HL-60 (cell line): ENCODE results near the gene SIGLEC7.

Experiments
- DNase-seq, 2 experiments: peaks; one replicate each; pipeline ENCODE4 v3.0.0-alpha.2; 2010 to 2020; ENCODE audit warnings: low read depth in 1 of 2, low spot score in 1 of 2
- H3K27ac ChIP-seq: fragments of 250-450 bp; sonication (Bioruptor Pico); replicated peaks from 2 replicates; pipeline ENCODE4 v1.5.1; 2020; ENCODE audit warnings: mild to moderate bottlenecking, moderate library complexity
- H3K27me3 ChIP-seq: fragments of 250-450 bp; sonication (Bioruptor Pico); 2 replicates; pipeline ENCODE4 v1.5.1; 2021; ENCODE audit warnings: mild to moderate bottlenecking, moderate library complexity; ENCODE audit not compliant: insufficient read depth, poor library complexity, severe bottlenecking
- H3K4me3 ChIP-seq: replicated peaks from 2 replicates; pipeline ENCODE4 v1.5.1; 2011; ENCODE audit warnings: mild to moderate bottlenecking, control low read depth, low read length; ENCODE audit not compliant: insufficient read depth
- GABPA ChIP-seq: IDR thresholded peaks from 2 replicates; pipeline ENCODE4 v1.6.1; 2012; ENCODE audit warnings: low read depth
- POLR2AphosphoS5 ChIP-seq: IDR thresholded peaks from 2 replicates; pipeline ENCODE4 v1.6.1; 2012; ENCODE audit warnings: low read depth
- SPI1 ChIP-seq: IDR thresholded peaks from 2 replicates; pipeline ENCODE4 v1.6.1; 2012; ENCODE audit warnings: low read depth, mild to moderate bottlenecking, borderline replicate concordance
- TF ChIP-seq, protein P1 (sequence below): IDR thresholded peaks from one replicate; pipeline ENCODE4 v1.5.1; 2011; ENCODE audit warnings: low read length, control low read depth, inconsistent platforms; ENCODE audit not compliant: insufficient read depth
- TF ChIP-seq, protein P2 (sequence below): IDR thresholded peaks from 2 replicates; pipeline ENCODE4 v1.6.1; 2012; ENCODE audit warnings: low read depth; ENCODE audit not compliant: insufficient replicate concordance

Gene SIGLEC7

GRCh38 chr19:51101171-51101865 lies 40.8 kb upstream of the SIGLEC7 start:
- no peaks in the 10 kb centered on the region for H3K27me3 ChIP-seq
- H3K4me3 ChIP-seq = no peak overlapping the region
- H3K27ac ChIP-seq = no peak overlapping the region
- DNase-seq = no peak
- TF ChIP-seq, protein P1, sequence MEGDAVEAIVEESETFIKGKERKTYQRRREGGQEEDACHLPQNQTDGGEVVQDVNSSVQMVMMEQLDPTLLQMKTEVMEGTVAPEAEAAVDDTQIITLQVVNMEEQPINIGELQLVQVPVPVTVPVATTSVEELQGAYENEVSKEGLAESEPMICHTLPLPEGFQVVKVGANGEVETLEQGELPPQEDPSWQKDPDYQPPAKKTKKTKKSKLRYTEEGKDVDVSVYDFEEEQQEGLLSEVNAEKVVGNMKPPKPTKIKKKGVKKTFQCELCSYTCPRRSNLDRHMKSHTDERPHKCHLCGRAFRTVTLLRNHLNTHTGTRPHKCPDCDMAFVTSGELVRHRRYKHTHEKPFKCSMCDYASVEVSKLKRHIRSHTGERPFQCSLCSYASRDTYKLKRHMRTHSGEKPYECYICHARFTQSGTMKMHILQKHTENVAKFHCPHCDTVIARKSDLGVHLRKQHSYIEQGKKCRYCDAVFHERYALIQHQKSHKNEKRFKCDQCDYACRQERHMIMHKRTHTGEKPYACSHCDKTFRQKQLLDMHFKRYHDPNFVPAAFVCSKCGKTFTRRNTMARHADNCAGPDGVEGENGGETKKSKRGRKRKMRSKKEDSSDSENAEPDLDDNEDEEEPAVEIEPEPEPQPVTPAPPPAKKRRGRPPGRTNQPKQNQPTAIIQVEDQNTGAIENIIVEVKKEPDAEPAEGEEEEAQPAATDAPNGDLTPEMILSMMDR = no peak
- TF ChIP-seq, protein P2, sequence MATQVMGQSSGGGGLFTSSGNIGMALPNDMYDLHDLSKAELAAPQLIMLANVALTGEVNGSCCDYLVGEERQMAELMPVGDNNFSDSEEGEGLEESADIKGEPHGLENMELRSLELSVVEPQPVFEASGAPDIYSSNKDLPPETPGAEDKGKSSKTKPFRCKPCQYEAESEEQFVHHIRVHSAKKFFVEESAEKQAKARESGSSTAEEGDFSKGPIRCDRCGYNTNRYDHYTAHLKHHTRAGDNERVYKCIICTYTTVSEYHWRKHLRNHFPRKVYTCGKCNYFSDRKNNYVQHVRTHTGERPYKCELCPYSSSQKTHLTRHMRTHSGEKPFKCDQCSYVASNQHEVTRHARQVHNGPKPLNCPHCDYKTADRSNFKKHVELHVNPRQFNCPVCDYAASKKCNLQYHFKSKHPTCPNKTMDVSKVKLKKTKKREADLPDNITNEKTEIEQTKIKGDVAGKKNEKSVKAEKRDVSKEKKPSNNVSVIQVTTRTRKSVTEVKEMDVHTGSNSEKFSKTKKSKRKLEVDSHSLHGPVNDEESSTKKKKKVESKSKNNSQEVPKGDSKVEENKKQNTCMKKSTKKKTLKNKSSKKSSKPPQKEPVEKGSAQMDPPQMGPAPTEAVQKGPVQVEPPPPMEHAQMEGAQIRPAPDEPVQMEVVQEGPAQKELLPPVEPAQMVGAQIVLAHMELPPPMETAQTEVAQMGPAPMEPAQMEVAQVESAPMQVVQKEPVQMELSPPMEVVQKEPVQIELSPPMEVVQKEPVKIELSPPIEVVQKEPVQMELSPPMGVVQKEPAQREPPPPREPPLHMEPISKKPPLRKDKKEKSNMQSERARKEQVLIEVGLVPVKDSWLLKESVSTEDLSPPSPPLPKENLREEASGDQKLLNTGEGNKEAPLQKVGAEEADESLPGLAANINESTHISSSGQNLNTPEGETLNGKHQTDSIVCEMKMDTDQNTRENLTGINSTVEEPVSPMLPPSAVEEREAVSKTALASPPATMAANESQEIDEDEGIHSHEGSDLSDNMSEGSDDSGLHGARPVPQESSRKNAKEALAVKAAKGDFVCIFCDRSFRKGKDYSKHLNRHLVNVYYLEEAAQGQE = no peak
- TF ChIP-seq POLR2AphosphoS5 (no peak), SPI1 (no peak), GABPA (no peak)

DNA sequence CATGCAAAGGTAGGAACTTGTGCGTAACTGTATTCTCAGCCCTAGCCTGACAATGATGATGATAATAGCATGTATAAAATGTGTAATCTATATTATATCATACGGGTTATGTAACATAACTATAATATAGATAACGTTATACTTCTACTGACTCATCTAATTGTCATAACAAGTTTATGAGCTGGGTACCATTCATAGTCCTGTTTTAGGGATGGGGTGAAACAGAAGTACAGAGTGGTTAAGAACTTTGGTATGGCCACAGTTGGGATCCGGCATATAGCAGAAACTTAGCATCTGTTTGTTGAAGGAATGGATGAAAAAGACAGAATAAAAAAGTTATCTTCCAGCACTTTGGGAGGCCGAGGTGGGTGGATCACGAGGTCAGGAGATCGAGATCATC lies 39.1 kb upstream of the SIGLEC7 start:
- no peaks in the 10 kb centered on the region for H3K27me3 ChIP-seq
- no peak overlapping the region for H3K4me3 ChIP-seq
- TF ChIP-seq, protein P1 = no peak
- TF ChIP-seq POLR2AphosphoS5 (no peak), GABPA (no peak), SPI1 (no peak)
- TF ChIP-seq, protein P2 = no peak
- no peak for DNase-seq
- no peak overlapping the region for H3K27ac ChIP-seq

DNA sequence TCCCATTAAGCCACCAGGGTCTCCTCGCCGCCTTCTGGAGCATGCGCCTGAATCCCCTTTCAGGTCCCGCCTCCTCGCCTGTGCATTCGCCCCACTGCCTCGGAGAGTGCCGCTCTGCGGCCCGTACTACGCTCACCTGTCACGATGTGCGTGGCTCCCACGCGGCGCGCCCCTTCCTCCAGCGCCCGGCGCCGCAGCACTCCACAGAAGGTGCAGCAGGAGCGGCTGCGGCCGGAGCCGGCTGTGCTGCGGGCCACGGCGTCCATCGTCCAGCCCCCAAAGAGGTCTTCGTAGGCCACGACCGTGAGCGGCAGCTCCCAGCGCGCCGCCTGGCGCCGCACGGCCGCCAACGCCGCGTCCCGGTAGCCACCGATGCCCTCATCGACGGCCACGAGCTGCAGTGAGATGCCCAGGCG lies 38.2 kb upstream of the SIGLEC7 start:
- H3K27ac ChIP-seq = no peak overlapping the region
- H3K4me3 ChIP-seq = no peak overlapping the region
- no peak for DNase-seq
- TF ChIP-seq SPI1 (no peak), GABPA (no peak), POLR2AphosphoS5 (no peak)
- TF ChIP-seq, protein P1 = no peak
- TF ChIP-seq, protein P2 = no peak
- no peaks in the 10 kb centered on the region for H3K27me3 ChIP-seq
